SIG-M5 treated with dmso at 0.1 percent for 504 hours (cell line): ENCODE measurements around the gene VWA1.
"Not testable (repeated sequence)": the region's sequence is repeated elsewhere in the genome, so short reads cannot be mapped to it uniquely, and the experiment has no call there.

Source experiments
- DNase-seq: peaks from one replicate; lab custom pipeline; 2025; ENCODE audit not compliant: unreplicated experiment; lab: John Stamatoyannopoulos, UW

The VWA1 gene

GRCh38 chr1:1403653-1404052 is 31.8 kb upstream of the VWA1 start:
- no peak for DNase-seq

- DNase-seq = no peak
Observed at GRCh38 chr1:1406101-1406820, 29.2 kb upstream of the VWA1 start.

GRCh38 chr1:1406821-1407635 is 28.5 kb upstream of the VWA1 start, which contains the start of gene MRPL20:
Gene MRPL20, minus strand, starts transcription at chr1:1407293. Its CDS starts 76 bp downstream, at chr1:1407217.
- peak; percentile 88 for DNase-seq

- no peak for DNase-seq
Observed at GRCh38 chr1:1407636-1408318, 27.7 kb upstream of the VWA1 start.

GRCh38 chr1:1410238-1410637 is 25.3 kb upstream of the VWA1 start:
- DNase-seq = not testable (repeated sequence)

- no peak for DNase-seq
Observed at GRCh38 chr1:1411626-1412025, 23.9 kb upstream of the VWA1 start.

- DNase-seq = not testable (repeated sequence)
Observed at GRCh38 chr1:1412311-1412902, 23.1 kb upstream of the VWA1 start.

- DNase-seq = no peak
Observed at GRCh38 chr1:1415751-1416150, 19.7 kb upstream of the VWA1 start.

GRCh38 chr1:1417396-1417795 is 18.1 kb upstream of the VWA1 start:
- not testable (repeated sequence) for DNase-seq

- not testable (repeated sequence) for DNase-seq
Observed at GRCh38 chr1:1417825-1418463, 17.5 kb upstream of the VWA1 start.

- DNase-seq = no peak
Observed at GRCh38 chr1:1418464-1419362, 16.8 kb upstream of the VWA1 start.

GRCh38 chr1:1419363-1419812 is 16.1 kb upstream of the VWA1 start:
- DNase-seq = no peak

- no peak for DNase-seq
Observed at GRCh38 chr1:1419813-1420653, 15.5 kb upstream of the VWA1 start.

GRCh38 chr1:1420654-1421141 is 14.8 kb upstream of the VWA1 start:
- DNase-seq = no peak

- DNase-seq = no peak
Observed at GRCh38 chr1:1421147-1421906, 14.2 kb upstream of the VWA1 start, which contains the start of gene ANKRD65. Gene ANKRD65, minus strand, starts transcription at chr1:1421276. Its CDS starts 271 bp downstream, at chr1:1421005.

- DNase-seq = no peak
Observed at GRCh38 chr1:1421907-1422464, 13.5 kb upstream of the VWA1 start.

GRCh38 chr1:1422465-1423244 is 12.8 kb upstream of the VWA1 start:
- DNase-seq = no peak
